GM23338 (cell line): ENCODE data around the gene EMSY.

ENCODE experiments used
- CREB1 ChIP-seq: fragments of 250-450 bp; sonication (Bioruptor Pico); IDR thresholded peaks from 2 replicates; pipeline ENCODE4 v1.5.0; 2020; ENCODE audit warnings: low read depth, mild to moderate bottlenecking, moderate library complexity
- TF ChIP-seq, protein P1 (sequence below), 2 experiments: fragments of 200-600 bp in 1 of 2; sonication (generic) in 1 of 2; conservative IDR thresholded peaks; 2 replicates each; pipeline versions ENCODE4 v1.5.1 to v1.6.1; 2016 to 2017; ENCODE audit warnings: antibody characterized with exemption in 2 of 2, low read depth in 2 of 2, mild to moderate bottlenecking in 2 of 2, moderate library complexity in 1 of 2

- TF ChIP-seq, protein P1, sequence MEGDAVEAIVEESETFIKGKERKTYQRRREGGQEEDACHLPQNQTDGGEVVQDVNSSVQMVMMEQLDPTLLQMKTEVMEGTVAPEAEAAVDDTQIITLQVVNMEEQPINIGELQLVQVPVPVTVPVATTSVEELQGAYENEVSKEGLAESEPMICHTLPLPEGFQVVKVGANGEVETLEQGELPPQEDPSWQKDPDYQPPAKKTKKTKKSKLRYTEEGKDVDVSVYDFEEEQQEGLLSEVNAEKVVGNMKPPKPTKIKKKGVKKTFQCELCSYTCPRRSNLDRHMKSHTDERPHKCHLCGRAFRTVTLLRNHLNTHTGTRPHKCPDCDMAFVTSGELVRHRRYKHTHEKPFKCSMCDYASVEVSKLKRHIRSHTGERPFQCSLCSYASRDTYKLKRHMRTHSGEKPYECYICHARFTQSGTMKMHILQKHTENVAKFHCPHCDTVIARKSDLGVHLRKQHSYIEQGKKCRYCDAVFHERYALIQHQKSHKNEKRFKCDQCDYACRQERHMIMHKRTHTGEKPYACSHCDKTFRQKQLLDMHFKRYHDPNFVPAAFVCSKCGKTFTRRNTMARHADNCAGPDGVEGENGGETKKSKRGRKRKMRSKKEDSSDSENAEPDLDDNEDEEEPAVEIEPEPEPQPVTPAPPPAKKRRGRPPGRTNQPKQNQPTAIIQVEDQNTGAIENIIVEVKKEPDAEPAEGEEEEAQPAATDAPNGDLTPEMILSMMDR (conservative IDR thresholded peaks at IDR 0.05; ENCODE audit: low read depth in 2 of 2): no peak
- no peak for TF ChIP-seq CREB1 (CRISPR knock-in tag)
These were observed 133.8 kb downstream of the EMSY start for GRCh38 chr11:76578654-76579055.
